Nephron progenitor cell (in vitro differentiated cells): ENCODE results near the gene PRKCQ.

ENCODE experiments used
- DNase-seq: peaks from one replicate; pipeline ENCODE4 v3.0.0; 2021
- H3K27ac Mint-ChIP-seq: 2 replicates; pipeline ENCODE4 v1.8.0; 2021; ENCODE audit warnings: mild to moderate bottlenecking, moderate library complexity, mixed read lengths
- H3K27me3 Mint-ChIP-seq: 2 replicates; pipeline ENCODE4 v1.8.0; 2021; ENCODE audit warnings: mild to moderate bottlenecking, low read depth, mixed read lengths; ENCODE audit not compliant: poor library complexity
- H3K36me3 Mint-ChIP-seq: 2 replicates; pipeline ENCODE4 v1.8.0; 2021; ENCODE audit warnings: low read depth, mixed read lengths
- H3K4me1 Mint-ChIP-seq: 2 replicates; pipeline ENCODE4 v1.8.0; 2021; ENCODE audit warnings: mixed read lengths
- H3K4me3 Mint-ChIP-seq: 2 replicates; pipeline ENCODE4 v1.8.0; 2021; ENCODE audit warnings: mild to moderate bottlenecking, moderate library complexity, mixed read lengths
- H3K9me3 Mint-ChIP-seq: 2 replicates; pipeline ENCODE4 v1.8.0; 2021; ENCODE audit warnings: mild to moderate bottlenecking, moderate library complexity, mixed read lengths
- CTCF ChIP-seq: fragments of 200-600 bp; sonication (generic); IDR thresholded peaks from 2 replicates; pipeline ENCODE4 v1.5.0; 2021; ENCODE audit warnings: antibody characterized with exemption

The PRKCQ gene

GRCh38 chr10:6399231-6399741 is 180.8 kb downstream of the PRKCQ start:
- Mint-ChIP-seq H3K4me3 (no peak overlapping the region), H3K27me3 (peaks cover 25% of the 10 kb centered on the region), H3K36me3 (peaks cover 4% of the 10 kb centered on the region), H3K4me1 (peaks cover 31% of the 10 kb centered on the region), H3K9me3 (no peaks in the 10 kb centered on the region), H3K27ac (peak overlapping the region; percentile 43)
- DNase-seq, result no peak
- no peak for TF ChIP-seq CTCF

GRCh38 chr10:6398399-6398798 is 181.7 kb downstream of the PRKCQ start:
- Mint-ChIP-seq H3K9me3 (no peaks in the 10 kb centered on the region), H3K4me3 (no peak overlapping the region), H3K4me1 (peaks cover 39% of the 10 kb centered on the region), H3K27ac (no peak overlapping the region), H3K27me3 (peaks cover 17% of the 10 kb centered on the region), H3K36me3 (peaks cover 7% of the 10 kb centered on the region)
- no peak for TF ChIP-seq CTCF
- DNase-seq, result no peak

GRCh38 chr10:6396652-6397051 is 183.4 kb downstream of the PRKCQ start:
- H3K4me1 Mint-ChIP-seq, result peaks cover 34% of the 10 kb centered on the region

GRCh38 chr10:6396226-6396625 is 183.8 kb downstream of the PRKCQ start:
- Mint-ChIP-seq H3K4me1 (peaks cover 29% of the 10 kb centered on the region), H3K4me3 (no peak overlapping the region), H3K9me3 (peaks cover 9% of the 10 kb centered on the region), H3K36me3 (peaks cover 13% of the 10 kb centered on the region), H3K27me3 (peaks cover 4% of the 10 kb centered on the region), H3K27ac (no peak overlapping the region)
- no peak for TF ChIP-seq CTCF
- no peak for DNase-seq

More at GRCh38 chr10:6396652-6397051, 183.4 kb downstream of the PRKCQ start:
- DNase-seq, result no peak
- peaks cover 4% of the 10 kb centered on the region for H3K27me3 Mint-ChIP-seq
- H3K27ac Mint-ChIP-seq, result no peak overlapping the region
- H3K36me3 Mint-ChIP-seq, result peaks cover 9% of the 10 kb centered on the region
- H3K4me3 Mint-ChIP-seq, result no peak overlapping the region
- no peak for TF ChIP-seq CTCF
- H3K9me3 Mint-ChIP-seq, result peaks cover 5% of the 10 kb centered on the region

GRCh38 chr10:6395606-6396005 is 184.5 kb downstream of the PRKCQ start:
- no peak for TF ChIP-seq CTCF
- peaks cover 15% of the 10 kb centered on the region for H3K9me3 Mint-ChIP-seq
- peaks cover 25% of the 10 kb centered on the region for H3K4me1 Mint-ChIP-seq
- peaks cover 4% of the 10 kb centered on the region for H3K27me3 Mint-ChIP-seq
- no peak overlapping the region for H3K4me3 Mint-ChIP-seq
- DNase-seq, result no peak
- peaks cover 19% of the 10 kb centered on the region for H3K36me3 Mint-ChIP-seq
- H3K27ac Mint-ChIP-seq, result no peak overlapping the region

GRCh38 chr10:6394084-6394483 is 186.0 kb downstream of the PRKCQ start:
- peaks cover 33% of the 10 kb centered on the region for H3K36me3 Mint-ChIP-seq
- peaks cover 8% of the 10 kb centered on the region for H3K27me3 Mint-ChIP-seq
- H3K4me3 Mint-ChIP-seq, result no peak overlapping the region
- H3K4me1 Mint-ChIP-seq, result peaks cover 13% of the 10 kb centered on the region
- no peak overlapping the region for H3K27ac Mint-ChIP-seq
- no peak for TF ChIP-seq CTCF
- DNase-seq, result no peak
- H3K9me3 Mint-ChIP-seq, result peaks cover 30% of the 10 kb centered on the region
